Measurements from ENCODE around the gene EMILIN3. TPM values are rescaled to one million over a fixed set of nuclear protein-coding genes. Genes with fewer than 3 reads are reported as not detected.

The EMILIN3 gene
- total and polyA plus RNA-seq, 2 experiments from 2014 or later, result 2.8 to 9.5 TPM

DNA sequence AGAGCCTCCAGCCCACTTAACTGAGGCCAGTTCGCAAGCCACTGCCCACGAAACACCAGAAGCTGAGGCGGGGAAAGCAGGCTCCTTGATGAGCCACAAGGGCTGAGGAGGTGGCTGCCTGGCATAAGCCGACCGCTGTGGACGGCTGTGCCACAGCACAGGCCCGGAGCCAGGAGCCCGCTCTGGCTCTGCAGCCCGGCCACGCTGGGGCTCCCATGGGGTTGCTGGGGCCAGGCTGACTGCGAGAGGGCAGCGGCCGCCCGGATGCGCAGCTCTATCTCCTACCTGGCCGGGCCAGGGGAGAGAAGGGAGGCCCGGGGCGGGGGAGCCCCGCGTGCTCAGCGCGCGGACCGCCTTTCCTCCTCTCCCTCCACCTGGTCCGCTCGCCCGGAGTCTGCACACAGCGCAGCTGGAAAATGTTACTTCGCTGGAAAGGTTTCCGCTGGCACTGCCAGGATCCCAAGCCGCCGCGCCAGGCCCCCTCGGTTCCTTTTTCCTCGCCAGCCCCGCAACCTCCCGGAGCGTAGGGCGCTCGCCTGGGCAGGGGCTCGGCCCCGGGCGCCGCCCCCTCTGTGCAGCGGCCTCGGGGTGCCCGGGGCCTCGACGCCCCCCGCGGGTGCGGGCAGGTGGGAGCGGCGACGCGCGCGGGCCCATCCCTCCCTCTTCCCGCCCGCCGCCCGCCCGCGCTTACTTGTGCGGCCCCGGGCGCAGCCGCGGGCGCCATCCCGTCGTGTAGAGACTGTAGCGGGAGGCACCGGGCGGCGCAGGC is 657 bp downstream of the EMILIN3 start:
- Histone ChIP-seq H2AFZ (no peak overlapping the region), H3K36me3 (replicated peaks; ENCODE audit: insufficient read depth, low read depth) (no peaks in the 10 kb centered on the region)
- TF ChIP-seq EZH2 (IDR thresholded peaks at IDR 0.05; ENCODE audit: borderline replicate concordance) (no peak), CTCF (IDR thresholded peaks at IDR 0.05; ENCODE audit: poor library complexity) (no peak), EZH2phosphoT487 (IDR thresholded peaks at IDR 0.05; ENCODE audit: low read depth, severe bottlenecking, unreplicated experiment) (peak; percentile 47)

GRCh38 chr20:41364967-41365765 is 1.5 kb downstream of the EMILIN3 start:
- H3K9me3 ChIP-seq (ENCODE audit: low read depth), result no peaks in the 10 kb centered on the region
- 90% methylated on average over 19 of the region's 19 CpGs for WGBS (ENCODE audit: low lambda C conversion rate, missing lambda C conversion rate)
- DNase-seq (ENCODE audit: low spot score), result no peak
- H3K27ac ChIP-seq, result no peak overlapping the region
- no peak overlapping the region for H3K4me3 ChIP-seq
- peaks cover 3% of the 10 kb centered on the region for H4K20me1 ChIP-seq (ENCODE audit: insufficient read depth, poor library complexity, severe bottlenecking)
- peak overlapping the region; percentile 87 for H3K4me2 ChIP-seq
- H3K4me1 ChIP-seq (ENCODE audit: insufficient read depth), result no peaks in the 10 kb centered on the region
- H3K79me2 ChIP-seq, result no peaks in the 10 kb centered on the region
- no peaks in the 10 kb centered on the region for H3K9me2 ChIP-seq (replicated peaks; ENCODE audit: insufficient read depth)
- no peaks in the 10 kb centered on the region for H3K36me3 ChIP-seq (replicated peaks; ENCODE audit: insufficient read depth, low read depth)
- H2AFZ ChIP-seq, result no peak overlapping the region
- TF ChIP-seq CTCF (IDR thresholded peaks at IDR 0.05; ENCODE audit: poor library complexity), result no peak
- peaks cover 42% of the 10 kb centered on the region for H3K27me3 ChIP-seq

More for the DNA sequence above, 657 bp downstream of the EMILIN3 start:
- peak; percentile 42 for DNase-seq (ENCODE audit: low spot score)
- H3K27me3 ChIP-seq, result peaks cover 42% of the 10 kb centered on the region
- H3K4me3 ChIP-seq, result peak overlapping the region; percentile 26
- H3K9me2 ChIP-seq (replicated peaks; ENCODE audit: insufficient read depth), result no peaks in the 10 kb centered on the region
- H3K27ac ChIP-seq, result no peak overlapping the region
- H3K4me2 ChIP-seq, result peak overlapping the region; percentile 87
- H3K9me3 ChIP-seq (ENCODE audit: low read depth), result no peaks in the 10 kb centered on the region
- WGBS (ENCODE audit: low lambda C conversion rate, missing lambda C conversion rate), result 16% methylated on average over 30 of the region's 76 CpGs
- no peaks in the 10 kb centered on the region for H3K79me2 ChIP-seq
- no peaks in the 10 kb centered on the region for H3K4me1 ChIP-seq (ENCODE audit: insufficient read depth)
- peaks cover 3% of the 10 kb centered on the region for H4K20me1 ChIP-seq (ENCODE audit: insufficient read depth, poor library complexity, severe bottlenecking)

DNA sequence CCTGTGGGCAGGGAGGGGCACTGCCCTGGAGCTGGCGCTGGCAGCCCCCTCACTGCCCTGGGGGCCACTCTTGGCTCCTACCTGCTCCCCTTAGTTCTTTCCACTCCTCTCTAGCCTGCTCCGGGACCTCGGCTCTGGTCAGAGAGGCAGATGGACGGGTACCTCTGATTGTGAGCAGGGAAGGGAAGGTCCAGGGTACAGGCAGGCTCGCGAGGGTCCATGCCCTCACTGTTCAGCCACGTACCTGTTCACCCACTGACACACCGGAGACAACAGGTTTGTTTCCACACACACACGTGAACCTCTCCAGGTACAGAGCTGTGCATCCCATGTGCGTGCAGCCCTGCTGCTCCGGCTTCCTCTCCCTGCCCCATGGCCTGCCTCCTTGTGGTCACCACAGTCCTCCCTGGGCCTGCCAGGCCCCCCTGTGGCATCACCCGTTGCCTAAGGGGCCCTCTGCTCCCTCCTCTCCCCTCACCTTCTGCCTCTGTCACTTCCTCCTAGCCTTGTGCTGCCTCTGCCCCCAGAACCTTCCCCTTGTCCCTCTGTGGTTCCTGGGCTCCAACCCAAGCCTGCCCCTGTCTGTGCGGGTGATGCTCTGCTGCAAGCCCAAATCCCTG is 2.3 kb downstream of the EMILIN3 start:
- peaks cover 42% of the 10 kb centered on the region for H3K27me3 ChIP-seq

More for the DNA sequence above, 2.3 kb downstream of the EMILIN3 start:
- Histone ChIP-seq H4K20me1 (ENCODE audit: insufficient read depth, poor library complexity, severe bottlenecking) (peaks cover 3% of the 10 kb centered on the region), H3K36me3 (replicated peaks; ENCODE audit: insufficient read depth, low read depth) (no peaks in the 10 kb centered on the region), H3K4me2 (no peak overlapping the region), H3K4me1 (ENCODE audit: insufficient read depth) (no peaks in the 10 kb centered on the region), H3K9me2 (replicated peaks; ENCODE audit: insufficient read depth) (no peaks in the 10 kb centered on the region), H3K4me3 (no peak overlapping the region), H3K9me3 (ENCODE audit: low read depth) (no peaks in the 10 kb centered on the region), H2AFZ (no peak overlapping the region), H3K27ac (no peak overlapping the region), H3K79me2 (no peaks in the 10 kb centered on the region)
- no peak for TF ChIP-seq CTCF (IDR thresholded peaks at IDR 0.05; ENCODE audit: poor library complexity)
- no peak for TF ChIP-seq EZH2phosphoT487 (IDR thresholded peaks at IDR 0.05; ENCODE audit: low read depth, severe bottlenecking, unreplicated experiment)
- no peak for TF ChIP-seq EZH2 (IDR thresholded peaks at IDR 0.05; ENCODE audit: borderline replicate concordance)
- no peak for DNase-seq (ENCODE audit: low spot score)
- WGBS (ENCODE audit: low lambda C conversion rate, missing lambda C conversion rate), result 93% methylated on average over 13 of the region's 13 CpGs
